Neural cell (in vitro differentiated cells): Measurements from ENCODE around the gene HAVCR1. TPM values are rescaled to one million over a fixed set of nuclear protein-coding genes. Genes with fewer than 3 reads are reported as not detected.

Source experiments
- H2AFZ ChIP-seq: fragments of 200-600, 300-800 bp; sonication (generic), shearing (Covaris generic); 2 replicates; pipeline ENCODE4 v1.6.0; 2014; ENCODE audit warnings: low read depth, mild to moderate bottlenecking, antibody characterized with exemption, low read length, moderate library complexity
- H3F3A ChIP-seq: fragments of 200-600 bp; shearing (Covaris generic); 2 replicates; pipeline ENCODE4 v1.6.1; 2016; ENCODE audit warnings: mild to moderate bottlenecking, moderate library complexity, mixed read lengths, antibody characterized with exemption, low read length; ENCODE audit not compliant: insufficient read depth, poor library complexity, severe bottlenecking
- H3K27ac ChIP-seq: fragments of 200-600, 300-800 bp; sonication (generic), shearing (Covaris generic); 2 replicates; pipeline ENCODE4 v1.5.1; 2014; ENCODE audit warnings: mild to moderate bottlenecking, low read length, moderate library complexity
- H3K27me3 ChIP-seq: fragments of 300-800, 200-600 bp; sonication (generic), shearing (Covaris generic); 2 replicates; pipeline ENCODE4 v1.6.0; 2014; ENCODE audit warnings: mild to moderate bottlenecking, low read depth, low read length, moderate library complexity; ENCODE audit not compliant: insufficient read depth
- H3K36me3 ChIP-seq: fragments of 300-800, 200-600 bp; sonication (generic), shearing (Covaris generic); 2 replicates; pipeline ENCODE4 v1.5.1; 2014; ENCODE audit warnings: mild to moderate bottlenecking, antibody characterized with exemption, low read length, moderate library complexity; ENCODE audit not compliant: insufficient read depth
- H3K4me2 ChIP-seq: fragments of 300-800, 200-600 bp; sonication (generic), shearing (Covaris generic); 2 replicates; pipeline ENCODE4 v1.6.0; 2014; ENCODE audit warnings: mild to moderate bottlenecking, low read length
- H3K4me3 ChIP-seq: fragments of 300-800, 200-600 bp; sonication (generic), shearing (Covaris generic); 2 replicates; pipeline ENCODE4 v1.5.1; 2014; ENCODE audit warnings: mild to moderate bottlenecking, low read length, moderate library complexity
- H3K79me2 ChIP-seq: fragments of 200-600 bp; shearing (Covaris generic); replicated peaks from 2 replicates; pipeline ENCODE4 v1.6.0; 2014; ENCODE audit warnings: mild to moderate bottlenecking, low read length, moderate library complexity; ENCODE audit not compliant: insufficient read depth
- H3K9ac ChIP-seq: fragments of 300-800, 200-600 bp; sonication (generic), shearing (Covaris generic); 2 replicates; pipeline ENCODE4 v1.6.1; 2016; ENCODE audit warnings: mild to moderate bottlenecking, low read length, mixed read lengths
- H3K9me2 ChIP-seq: fragments of 200-600 bp; shearing (Covaris generic); 2 replicates; pipeline ENCODE4 v1.6.1; 2016; ENCODE audit warnings: mild to moderate bottlenecking, low read length, mixed read lengths; ENCODE audit not compliant: insufficient read depth
- H3K9me3 ChIP-seq: fragments of 200-600, 300-800 bp; sonication (generic), shearing (Covaris generic); 2 replicates; pipeline ENCODE4 v1.6.1; 2016; ENCODE audit warnings: mild to moderate bottlenecking, mixed run types, low read length, moderate library complexity, mixed read lengths
- H4K20me1 ChIP-seq: fragments of 200-600 bp; shearing (Covaris generic); 2 replicates; pipeline ENCODE4 v1.6.1; 2016; ENCODE audit warnings: mild to moderate bottlenecking, mixed run types; ENCODE audit not compliant: insufficient read depth
- EP300 ChIP-seq: fragments of 450-650 bp; conservative IDR thresholded peaks from 2 replicates; pipeline ENCODE4 v1.6.1; 2014; ENCODE audit warnings: antibody characterized with exemption, mild to moderate bottlenecking, moderate library complexity; ENCODE audit not compliant: poor library complexity, severe bottlenecking
- EZH2 ChIP-seq: fragments of 200-600, 300-800 bp; shearing (Covaris generic), sonication (generic); IDR thresholded peaks from 2 replicates; pipeline ENCODE4 v1.6.1; 2014; ENCODE audit warnings: antibody characterized with exemption, low read length, borderline replicate concordance, mild to moderate bottlenecking; ENCODE audit not compliant: insufficient read depth, poor library complexity, severe bottlenecking
- MXI1 ChIP-seq: fragments of 450-650 bp; conservative IDR thresholded peaks from 2 replicates; pipeline ENCODE4 v1.6.1; 2014; ENCODE audit warnings: antibody characterized with exemption, mild to moderate bottlenecking; ENCODE audit not compliant: poor library complexity, severe bottlenecking
- POLR2AphosphoS5 ChIP-seq: IDR thresholded peaks from 2 replicates; pipeline ENCODE4 v1.6.1; 2012
- RAD21 ChIP-seq: fragments of 450-650 bp; conservative IDR thresholded peaks from 2 replicates; pipeline ENCODE4 v1.6.1; 2014; ENCODE audit warnings: antibody characterized with exemption, mild to moderate bottlenecking, moderate library complexity
- SMC3 ChIP-seq: fragments of 450-650 bp; conservative IDR thresholded peaks from 2 replicates; pipeline ENCODE4 v1.6.1; 2014; ENCODE audit warnings: antibody characterized with exemption, mild to moderate bottlenecking, moderate library complexity; ENCODE audit not compliant: poor library complexity
- TAF1 ChIP-seq: IDR thresholded peaks from 2 replicates; pipeline ENCODE4 v1.6.1; 2012; ENCODE audit warnings: low read depth
- polyA plus RNA-seq: library from polyadenylated mRNA; depleted of rRNA; stranded (reverse); fragments of >200 nt; gene quantifications from 2 replicates; pipeline ENCODE4 v1.2.3, GENCODE V29; 2014
- TF ChIP-seq, protein P1 (sequence below): fragments of 450-650 bp; IDR thresholded peaks from 2 replicates; pipeline ENCODE4 v1.5.1; 2014; ENCODE audit warnings: antibody characterized with exemption, mild to moderate bottlenecking, moderate library complexity; ENCODE audit not compliant: poor library complexity, severe bottlenecking
- TF ChIP-seq, protein P2 (sequence below): IDR thresholded peaks from 2 replicates; pipeline ENCODE4 v1.6.1; 2012; ENCODE audit warnings: borderline replicate concordance

HAVCR1 gene
- polyA plus RNA-seq, 1 donor from 2014 or later, result not detected

DNA sequence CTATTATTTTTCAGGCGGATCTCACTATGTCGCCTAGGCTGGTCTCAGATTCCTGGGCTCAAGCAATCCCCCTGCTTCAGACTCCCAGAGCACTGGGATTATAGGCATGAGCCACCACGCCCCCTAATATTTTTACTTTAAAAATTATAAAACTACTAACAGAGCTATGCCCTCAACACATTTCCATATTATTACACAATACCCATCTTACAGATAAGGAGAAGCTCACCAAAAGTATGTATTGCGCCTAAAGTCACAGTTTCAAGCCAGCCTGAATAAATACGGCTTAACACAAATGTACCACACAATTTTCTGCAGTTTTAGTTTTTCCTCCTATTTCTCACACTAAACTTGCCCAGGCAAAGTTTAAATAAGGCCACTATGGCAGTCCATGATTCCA, 9.9 kb upstream of the HAVCR1 start:
- Histone ChIP-seq H3K9me3 (no peaks in the 10 kb centered on the region), H3K4me3 (no peak overlapping the region), H4K20me1 (no peaks in the 10 kb centered on the region), H2AFZ (no peak overlapping the region), H3K36me3 (no peaks in the 10 kb centered on the region), H3K4me2 (no peak overlapping the region), H3K27ac (no peak overlapping the region), H3K9ac (no peak overlapping the region), H3F3A (no peaks in the 10 kb centered on the region), H3K79me2 (no peaks in the 10 kb centered on the region), H3K9me2 (no peaks in the 10 kb centered on the region), H3K27me3 (no peaks in the 10 kb centered on the region)
- TF ChIP-seq POLR2AphosphoS5, result no peak
- TF ChIP-seq, protein P1, sequence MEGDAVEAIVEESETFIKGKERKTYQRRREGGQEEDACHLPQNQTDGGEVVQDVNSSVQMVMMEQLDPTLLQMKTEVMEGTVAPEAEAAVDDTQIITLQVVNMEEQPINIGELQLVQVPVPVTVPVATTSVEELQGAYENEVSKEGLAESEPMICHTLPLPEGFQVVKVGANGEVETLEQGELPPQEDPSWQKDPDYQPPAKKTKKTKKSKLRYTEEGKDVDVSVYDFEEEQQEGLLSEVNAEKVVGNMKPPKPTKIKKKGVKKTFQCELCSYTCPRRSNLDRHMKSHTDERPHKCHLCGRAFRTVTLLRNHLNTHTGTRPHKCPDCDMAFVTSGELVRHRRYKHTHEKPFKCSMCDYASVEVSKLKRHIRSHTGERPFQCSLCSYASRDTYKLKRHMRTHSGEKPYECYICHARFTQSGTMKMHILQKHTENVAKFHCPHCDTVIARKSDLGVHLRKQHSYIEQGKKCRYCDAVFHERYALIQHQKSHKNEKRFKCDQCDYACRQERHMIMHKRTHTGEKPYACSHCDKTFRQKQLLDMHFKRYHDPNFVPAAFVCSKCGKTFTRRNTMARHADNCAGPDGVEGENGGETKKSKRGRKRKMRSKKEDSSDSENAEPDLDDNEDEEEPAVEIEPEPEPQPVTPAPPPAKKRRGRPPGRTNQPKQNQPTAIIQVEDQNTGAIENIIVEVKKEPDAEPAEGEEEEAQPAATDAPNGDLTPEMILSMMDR, result no peak
- TF ChIP-seq RAD21, result no peak
- TF ChIP-seq MXI1, result no peak
- TF ChIP-seq TAF1, result no peak
- TF ChIP-seq EP300, result no peak
- TF ChIP-seq EZH2, result no peak
- TF ChIP-seq, protein P2, sequence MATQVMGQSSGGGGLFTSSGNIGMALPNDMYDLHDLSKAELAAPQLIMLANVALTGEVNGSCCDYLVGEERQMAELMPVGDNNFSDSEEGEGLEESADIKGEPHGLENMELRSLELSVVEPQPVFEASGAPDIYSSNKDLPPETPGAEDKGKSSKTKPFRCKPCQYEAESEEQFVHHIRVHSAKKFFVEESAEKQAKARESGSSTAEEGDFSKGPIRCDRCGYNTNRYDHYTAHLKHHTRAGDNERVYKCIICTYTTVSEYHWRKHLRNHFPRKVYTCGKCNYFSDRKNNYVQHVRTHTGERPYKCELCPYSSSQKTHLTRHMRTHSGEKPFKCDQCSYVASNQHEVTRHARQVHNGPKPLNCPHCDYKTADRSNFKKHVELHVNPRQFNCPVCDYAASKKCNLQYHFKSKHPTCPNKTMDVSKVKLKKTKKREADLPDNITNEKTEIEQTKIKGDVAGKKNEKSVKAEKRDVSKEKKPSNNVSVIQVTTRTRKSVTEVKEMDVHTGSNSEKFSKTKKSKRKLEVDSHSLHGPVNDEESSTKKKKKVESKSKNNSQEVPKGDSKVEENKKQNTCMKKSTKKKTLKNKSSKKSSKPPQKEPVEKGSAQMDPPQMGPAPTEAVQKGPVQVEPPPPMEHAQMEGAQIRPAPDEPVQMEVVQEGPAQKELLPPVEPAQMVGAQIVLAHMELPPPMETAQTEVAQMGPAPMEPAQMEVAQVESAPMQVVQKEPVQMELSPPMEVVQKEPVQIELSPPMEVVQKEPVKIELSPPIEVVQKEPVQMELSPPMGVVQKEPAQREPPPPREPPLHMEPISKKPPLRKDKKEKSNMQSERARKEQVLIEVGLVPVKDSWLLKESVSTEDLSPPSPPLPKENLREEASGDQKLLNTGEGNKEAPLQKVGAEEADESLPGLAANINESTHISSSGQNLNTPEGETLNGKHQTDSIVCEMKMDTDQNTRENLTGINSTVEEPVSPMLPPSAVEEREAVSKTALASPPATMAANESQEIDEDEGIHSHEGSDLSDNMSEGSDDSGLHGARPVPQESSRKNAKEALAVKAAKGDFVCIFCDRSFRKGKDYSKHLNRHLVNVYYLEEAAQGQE, result no peak
- no peak for TF ChIP-seq SMC3

DNA sequence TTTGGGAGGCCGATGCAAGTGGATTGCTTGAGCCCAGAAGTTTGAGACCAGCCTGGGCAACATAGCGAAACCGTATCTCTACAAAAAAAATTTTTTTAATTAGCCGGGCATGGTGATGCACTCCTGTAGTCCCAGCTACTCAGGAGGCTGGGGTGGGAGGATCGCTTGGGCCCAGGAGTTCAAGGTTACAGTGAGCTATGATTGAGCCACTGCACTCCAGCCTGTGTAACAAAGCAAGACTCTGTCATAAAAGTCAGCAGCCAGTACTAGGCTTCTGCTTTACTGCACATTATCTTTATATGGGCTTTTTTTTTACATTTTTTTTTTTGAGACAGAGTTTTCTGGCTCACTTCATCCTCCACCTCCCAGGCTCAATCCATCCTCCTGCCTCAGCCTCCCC, 9.4 kb upstream of the HAVCR1 start:
- Histone ChIP-seq H3K9ac (no peak overlapping the region), H3K9me2 (no peaks in the 10 kb centered on the region), H3K79me2 (no peaks in the 10 kb centered on the region), H3K27me3 (no peaks in the 10 kb centered on the region), H3K9me3 (no peaks in the 10 kb centered on the region), H3K4me3 (no peak overlapping the region), H4K20me1 (no peaks in the 10 kb centered on the region), H3F3A (no peaks in the 10 kb centered on the region), H3K4me2 (no peak overlapping the region), H3K36me3 (no peaks in the 10 kb centered on the region), H3K27ac (no peak overlapping the region), H2AFZ (no peak overlapping the region)
- TF ChIP-seq SMC3 (no peak), TAF1 (no peak), EP300 (no peak), MXI1 (no peak), EZH2 (no peak), POLR2AphosphoS5 (no peak), RAD21 (no peak)
- TF ChIP-seq, protein P1, result no peak
- TF ChIP-seq, protein P2, result no peak
